ENCODE data around the gene WDR91. TPM values are rescaled to one million over a fixed set of nuclear protein-coding genes. Genes with fewer than 3 reads are reported as not detected.

WDR91 gene
- total and polyA plus RNA-seq, 4 donors = 5.8 to 19.0 (median 9.2) TPM

DNA sequence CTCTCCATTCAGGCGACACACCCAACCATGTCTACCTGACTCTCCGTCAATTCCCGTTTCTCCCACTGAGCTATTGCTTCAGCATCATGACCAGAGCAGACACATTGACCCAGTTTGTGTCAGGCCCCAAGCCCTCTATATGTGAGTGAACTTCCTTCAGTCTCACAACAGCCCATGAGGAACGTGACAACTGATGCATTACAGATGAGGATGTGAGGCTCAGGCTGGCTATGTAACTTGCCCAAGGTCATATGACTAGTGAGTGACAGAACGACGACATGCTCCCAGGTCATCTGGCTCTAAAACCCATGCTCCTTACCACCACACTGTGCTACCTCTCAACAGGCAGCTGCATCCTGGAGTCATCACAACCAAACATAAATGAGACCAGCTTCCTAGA, 59.8 kb downstream of the WDR91 start:
- TF ChIP-seq SP1 (IDR thresholded peaks at IDR 0.05) (no peak), HNF4G (IDR thresholded peaks at IDR 0.05) (no peak)
- no peak for DNase-seq (ENCODE audit: low spot score)
- Histone ChIP-seq H3K9ac (ENCODE audit: low read depth in 1 of 2, low read length in 2 of 2) (no peak overlapping the region), H3K9me3 (ENCODE audit: control insufficient read depth in 4 of 4, low read length in 3 of 4) (no peaks in the 10 kb centered on the region), H3K36me3 (ENCODE audit: control insufficient read depth in 4 of 4, insufficient read depth in 3 of 4, low read depth in 1 of 4, low read length in 3 of 4) (peaks cover 2 to 9% (median 5%) of the 10 kb centered on the region in 4 donors), H3K27ac (ENCODE audit: low read depth in 1 of 2, low read length in 2 of 2) (peak overlapping the region; percentile 94 to 100), H3K27me3 (ENCODE audit: control insufficient read depth in 4 of 4, insufficient read depth in 4 of 4, low read length in 3 of 4) (no peaks in the 10 kb centered on the region), H3K4me1 (ENCODE audit: control insufficient read depth in 4 of 4, insufficient read depth in 4 of 4, low read length in 3 of 4) (peaks cover 4 to 32% (median 14%) of the 10 kb centered on the region in 4 donors), H3K4me3 (ENCODE audit: low read depth in 1 of 3, low read length in 3 of 3) (peak overlapping the region in 1 of 3 donors; percentile 9)
- WGBS = 53% methylated on average over 6 of the region's 6 CpGs

DNA sequence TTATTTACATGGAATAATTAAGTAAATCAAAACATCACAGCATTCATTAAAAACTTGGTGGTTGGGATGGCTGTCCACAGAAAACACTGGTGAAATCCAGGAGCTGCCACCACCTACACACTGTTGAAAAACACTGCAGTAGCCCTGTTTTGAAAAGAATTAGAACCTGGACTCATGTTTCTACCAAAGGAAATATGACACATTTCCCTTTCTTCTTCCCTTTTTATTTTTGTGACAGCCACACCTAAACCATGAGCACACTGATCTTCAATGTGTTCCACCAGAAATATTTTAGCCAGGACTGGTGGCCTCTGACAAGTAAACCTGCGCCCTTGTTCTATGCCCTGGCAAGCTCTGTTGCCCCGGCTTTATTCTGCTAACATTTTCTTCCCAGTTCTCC, 60.2 kb downstream of the WDR91 start:
- H3K36me3 ChIP-seq (ENCODE audit: control insufficient read depth in 4 of 4, insufficient read depth in 3 of 4, low read depth in 1 of 4, low read length in 3 of 4) = peaks cover 2 to 9% (median 5%) of the 10 kb centered on the region in 4 donors
- no peak for DNase-seq (ENCODE audit: low spot score)
- H3K27ac ChIP-seq (ENCODE audit: low read depth in 1 of 2, low read length in 2 of 2) = peak overlapping the region; percentile 94 to 100
- no peak for TF ChIP-seq JUND (IDR thresholded peaks at IDR 0.05)
- no peak for TF ChIP-seq SP1 (IDR thresholded peaks at IDR 0.05)
- TF ChIP-seq, protein P1, sequence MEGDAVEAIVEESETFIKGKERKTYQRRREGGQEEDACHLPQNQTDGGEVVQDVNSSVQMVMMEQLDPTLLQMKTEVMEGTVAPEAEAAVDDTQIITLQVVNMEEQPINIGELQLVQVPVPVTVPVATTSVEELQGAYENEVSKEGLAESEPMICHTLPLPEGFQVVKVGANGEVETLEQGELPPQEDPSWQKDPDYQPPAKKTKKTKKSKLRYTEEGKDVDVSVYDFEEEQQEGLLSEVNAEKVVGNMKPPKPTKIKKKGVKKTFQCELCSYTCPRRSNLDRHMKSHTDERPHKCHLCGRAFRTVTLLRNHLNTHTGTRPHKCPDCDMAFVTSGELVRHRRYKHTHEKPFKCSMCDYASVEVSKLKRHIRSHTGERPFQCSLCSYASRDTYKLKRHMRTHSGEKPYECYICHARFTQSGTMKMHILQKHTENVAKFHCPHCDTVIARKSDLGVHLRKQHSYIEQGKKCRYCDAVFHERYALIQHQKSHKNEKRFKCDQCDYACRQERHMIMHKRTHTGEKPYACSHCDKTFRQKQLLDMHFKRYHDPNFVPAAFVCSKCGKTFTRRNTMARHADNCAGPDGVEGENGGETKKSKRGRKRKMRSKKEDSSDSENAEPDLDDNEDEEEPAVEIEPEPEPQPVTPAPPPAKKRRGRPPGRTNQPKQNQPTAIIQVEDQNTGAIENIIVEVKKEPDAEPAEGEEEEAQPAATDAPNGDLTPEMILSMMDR (IDR thresholded peaks at IDR 0.05; ENCODE audit: low read depth, low read length, missing input control) = no peak
- TF ChIP-seq, protein P2, sequence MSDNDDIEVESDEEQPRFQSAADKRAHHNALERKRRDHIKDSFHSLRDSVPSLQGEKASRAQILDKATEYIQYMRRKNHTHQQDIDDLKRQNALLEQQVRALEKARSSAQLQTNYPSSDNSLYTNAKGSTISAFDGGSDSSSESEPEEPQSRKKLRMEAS (IDR thresholded peaks at IDR 0.05) = no peak
- no peak for TF ChIP-seq FOXA2 (IDR thresholded peaks at IDR 0.05)
- TF ChIP-seq TAF1 (conservative IDR thresholded peaks at IDR 0.05) = no peak
- TF ChIP-seq HNF4A (conservative IDR thresholded peaks at IDR 0.05) = no peak
- TF ChIP-seq GABPA (IDR thresholded peaks at IDR 0.05 in 1 of 2, conservative IDR thresholded peaks at IDR 0.05 in 1 of 2) = no peak
- no peak for TF ChIP-seq YY1 (IDR thresholded peaks at IDR 0.05)
- no peak for TF ChIP-seq REST (IDR thresholded peaks at IDR 0.05)
- no peak for TF ChIP-seq RXRA (IDR thresholded peaks at IDR 0.05)
- TF ChIP-seq ATF3 (IDR thresholded peaks at IDR 0.05) = no peak
- no peak for TF ChIP-seq RAD21 (IDR thresholded peaks at IDR 0.05)
- no peak for TF ChIP-seq EGR1 (IDR thresholded peaks at IDR 0.05; ENCODE audit: low read depth in 2 of 2)
- no peak for TF ChIP-seq NR2F2 (IDR thresholded peaks at IDR 0.05)
- no peak for TF ChIP-seq HNF4G (IDR thresholded peaks at IDR 0.05)
- TF ChIP-seq FOXA1 (IDR thresholded peaks at IDR 0.05) = no peak
- no peak for TF ChIP-seq ZBTB33 (IDR thresholded peaks at IDR 0.05)
- H3K9me3 ChIP-seq (ENCODE audit: control insufficient read depth in 4 of 4, low read length in 3 of 4) = no peaks in the 10 kb centered on the region
- H3K4me3 ChIP-seq (ENCODE audit: low read depth in 1 of 3, low read length in 3 of 3) = peak overlapping the region in 2 of 3 donors; percentile 12 to 93
- H3K27me3 ChIP-seq (ENCODE audit: control insufficient read depth in 4 of 4, insufficient read depth in 4 of 4, low read length in 3 of 4) = no peaks in the 10 kb centered on the region
- peaks cover 4 to 36% (median 15%) of the 10 kb centered on the region in 4 donors for H3K4me1 ChIP-seq (ENCODE audit: control insufficient read depth in 4 of 4, insufficient read depth in 4 of 4, low read length in 3 of 4)
- peak overlapping the region; percentile 43 to 100 for H3K9ac ChIP-seq (ENCODE audit: low read depth in 1 of 2, low read length in 2 of 2)
- WGBS = 88% methylated on average over 2 of the region's 2 CpGs

All from liver (tissue), 9 donors.